HG02623 (cell line): Measurements from ENCODE around the gene PTEN.

Experiments used
- ATAC-seq: cut with Tn5 transposase; IDR thresholded peaks from one replicate; pipeline ENCODE4 v1.9.1; 2021; ENCODE audit warnings: moderate library complexity; ENCODE audit not compliant: unreplicated experiment

Gene PTEN

DNA sequence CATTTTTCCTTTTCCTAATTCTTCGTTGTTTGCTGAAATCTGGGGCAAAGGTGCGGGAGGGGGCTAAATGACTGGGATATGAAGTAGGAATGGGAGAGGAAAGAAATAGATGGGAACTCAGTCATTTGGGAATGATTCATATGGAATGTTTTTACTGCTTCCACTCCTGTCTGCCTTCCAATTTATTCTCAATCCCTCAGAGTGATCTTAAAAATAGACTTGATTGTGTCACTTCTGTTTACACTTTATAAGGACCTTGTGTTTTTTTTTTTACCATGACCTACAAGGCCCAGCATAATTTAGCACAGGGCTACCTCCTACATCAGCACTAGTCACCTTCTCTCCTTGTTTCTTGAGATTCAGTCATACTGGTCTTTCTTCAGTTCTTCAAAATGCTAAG is 97.9 kb downstream of the PTEN start:
- ATAC-seq, result no peak

DNA sequence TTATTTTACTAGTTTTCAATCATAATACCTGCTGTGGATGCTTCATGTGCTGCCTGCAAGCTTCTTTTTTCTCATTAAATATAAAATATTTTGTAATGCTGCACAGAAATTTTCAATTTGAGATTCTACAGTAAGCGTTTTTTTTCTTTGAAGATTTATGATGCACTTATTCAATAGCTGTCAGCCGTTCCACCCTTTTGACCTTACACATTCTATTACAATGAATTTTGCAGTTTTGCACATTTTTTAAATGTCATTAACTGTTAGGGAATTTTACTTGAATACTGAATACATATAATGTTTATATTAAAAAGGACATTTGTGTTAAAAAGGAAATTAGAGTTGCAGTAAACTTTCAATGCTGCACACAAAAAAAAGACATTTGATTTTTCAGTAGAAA is 103.0 kb downstream of the PTEN start:
- no peak for ATAC-seq

DNA sequence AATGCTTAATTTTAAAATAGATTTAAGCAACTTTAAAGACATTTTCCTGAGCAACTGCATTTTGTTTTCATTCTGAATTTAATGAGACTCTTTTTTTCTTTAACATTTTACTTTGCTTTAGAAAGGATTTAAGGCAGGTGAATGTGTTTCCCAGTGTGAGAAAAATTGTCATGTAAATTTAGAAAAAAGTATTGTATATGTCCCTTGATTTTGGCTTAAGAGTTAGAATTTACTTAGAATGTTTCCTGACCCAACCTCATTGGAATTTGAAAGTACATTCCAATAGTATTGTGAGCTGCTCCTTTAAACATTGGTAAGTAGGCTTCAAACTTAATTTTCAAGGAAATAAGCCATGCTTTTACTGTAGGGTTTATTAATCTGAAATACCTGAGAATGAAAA is 110.2 kb downstream of the PTEN start:
- ATAC-seq, result no peak

DNA sequence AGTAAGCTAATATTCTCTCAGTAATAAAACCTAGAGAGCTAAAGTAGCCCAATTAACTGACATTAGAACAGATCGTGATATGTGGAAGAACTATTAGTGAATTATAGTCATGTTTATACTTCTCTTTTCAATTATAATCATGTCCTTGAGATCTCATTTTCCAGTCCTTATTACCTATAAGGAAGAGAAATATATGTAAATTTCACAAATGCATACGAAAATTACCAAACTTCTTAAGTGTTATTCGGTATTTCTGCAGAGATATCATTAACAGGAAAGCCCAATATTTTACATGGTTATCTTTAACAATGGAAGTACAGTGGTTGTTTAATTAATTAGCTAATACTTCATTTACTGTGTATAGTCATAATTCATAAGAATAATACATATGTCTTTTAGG is 110.7 kb downstream of the PTEN start:
- ATAC-seq, result no peak

DNA sequence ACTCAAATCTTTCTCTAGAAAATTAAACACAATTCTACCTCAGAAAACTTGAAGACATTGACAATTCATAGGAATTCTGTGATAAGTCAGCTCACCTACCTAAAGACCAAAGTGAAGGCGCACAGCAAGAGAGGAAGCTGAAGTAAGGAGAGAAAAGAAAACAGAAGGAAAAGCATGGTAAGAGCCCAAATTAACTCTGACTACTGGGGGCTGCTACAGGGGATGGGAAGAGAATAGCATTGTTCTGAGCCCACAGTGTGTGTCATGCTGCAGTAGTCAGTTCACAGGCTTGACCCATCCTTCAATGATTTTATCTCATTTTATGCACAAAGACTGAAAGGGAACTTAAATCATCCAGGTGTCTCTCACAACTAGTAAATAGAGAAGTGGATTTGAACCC is 111.3 kb downstream of the PTEN start:
- ATAC-seq, result no peak

DNA sequence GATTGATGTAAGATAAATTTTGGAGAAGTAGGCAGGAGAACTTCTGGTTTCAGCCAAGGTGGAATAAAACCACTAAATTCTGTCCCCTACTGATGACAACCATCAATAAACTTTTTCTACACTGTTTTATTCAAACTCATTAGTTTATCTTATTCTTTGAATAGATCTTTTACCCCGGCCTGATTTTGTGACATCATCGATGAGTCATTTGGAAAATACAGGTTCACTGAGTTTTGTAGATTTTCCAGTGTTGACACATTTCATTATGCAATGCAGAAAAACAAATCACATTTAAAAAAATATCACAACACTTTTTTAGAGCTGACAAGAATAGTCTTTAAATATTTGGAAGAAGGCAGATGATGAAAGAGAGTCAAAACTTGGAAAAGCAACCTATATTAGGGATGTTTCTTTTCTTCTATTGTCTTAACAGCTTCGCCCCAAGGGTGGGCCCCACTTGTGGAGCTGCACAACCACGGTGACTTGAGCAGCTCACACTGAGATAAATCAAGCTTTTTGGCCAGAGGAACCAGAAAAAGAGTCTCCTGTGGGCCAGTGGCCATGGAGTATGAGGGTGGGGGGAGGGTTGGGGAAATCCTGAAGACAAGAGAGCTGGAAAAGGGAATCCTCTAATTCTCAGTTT is 112.8 kb downstream of the PTEN start:
- no peak for ATAC-seq

DNA sequence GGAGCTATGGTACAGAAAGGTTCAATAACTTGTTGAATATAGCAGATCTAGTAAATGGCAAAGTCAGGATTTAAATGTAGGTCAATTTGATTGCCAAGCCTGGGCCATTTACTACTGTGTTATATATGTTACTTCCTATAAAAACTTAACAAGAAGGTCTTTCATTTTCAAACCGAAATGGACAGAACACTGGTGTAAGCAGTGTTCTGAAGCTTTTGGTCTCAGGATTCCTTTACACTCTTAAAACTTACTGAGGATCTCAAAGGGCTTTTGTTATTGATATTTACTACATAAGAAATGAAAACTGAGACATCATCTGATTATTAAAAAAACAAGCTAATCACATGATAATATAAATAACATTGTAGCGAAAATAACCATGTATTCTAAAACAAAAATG is 114.7 kb downstream of the PTEN start:
- ATAC-seq, result no peak

DNA sequence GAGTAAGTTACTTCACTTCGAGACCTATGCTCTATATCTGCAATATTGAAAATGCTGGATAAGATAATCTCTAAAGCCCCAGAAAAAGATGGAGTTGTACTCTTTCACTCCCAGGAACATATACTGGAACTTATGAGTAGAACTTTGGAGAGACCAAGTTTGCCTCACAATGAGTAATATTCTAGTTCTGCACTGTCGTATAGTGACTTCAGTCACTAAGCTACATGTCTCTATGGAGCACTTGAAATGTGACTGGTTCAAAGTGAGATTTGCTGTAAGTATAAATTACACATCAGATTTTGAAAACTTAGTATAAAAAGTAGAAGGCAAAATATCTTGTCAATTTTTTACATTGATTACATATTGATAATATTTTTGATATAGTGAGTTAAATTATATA is 116.4 kb downstream of the PTEN start:
- no peak for ATAC-seq

DNA sequence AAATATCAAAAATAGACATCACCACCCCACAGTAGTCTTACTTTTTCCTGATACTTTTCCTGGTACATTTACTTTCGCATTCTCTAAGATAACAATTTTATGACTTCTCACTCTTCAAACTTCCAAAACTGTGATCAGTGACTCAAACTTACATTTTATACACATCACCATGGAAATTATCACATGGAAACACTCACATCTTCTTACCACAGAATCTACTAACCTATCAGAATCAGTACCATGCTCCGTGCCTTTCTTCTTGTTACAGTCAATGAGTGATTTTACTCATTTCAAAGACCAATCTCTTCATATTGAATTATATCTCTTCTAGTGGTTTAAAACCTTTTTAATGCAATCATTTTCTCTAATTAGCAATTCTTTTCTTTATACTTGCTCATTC is 120.3 kb downstream of the PTEN start:
- ATAC-seq, result no peak

DNA sequence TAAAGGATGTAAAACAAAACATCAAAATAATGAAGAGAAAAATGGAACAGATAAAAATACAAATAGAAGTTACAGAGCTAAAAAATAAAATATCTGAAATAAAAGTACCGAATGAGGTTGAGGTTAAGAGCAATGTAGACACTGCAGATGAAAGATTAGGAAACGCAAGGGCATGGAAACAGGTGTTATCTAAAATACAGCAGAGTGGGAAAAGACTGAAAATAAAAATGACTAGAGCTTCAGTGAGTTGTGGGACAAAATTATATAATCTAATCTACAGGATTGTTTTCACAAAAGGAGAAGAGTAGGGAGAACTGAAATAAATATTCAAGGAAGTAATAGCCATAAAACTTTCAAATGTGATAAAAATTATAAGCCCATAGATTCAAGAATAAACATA is 123.8 kb downstream of the PTEN start:
- no peak for ATAC-seq

DNA sequence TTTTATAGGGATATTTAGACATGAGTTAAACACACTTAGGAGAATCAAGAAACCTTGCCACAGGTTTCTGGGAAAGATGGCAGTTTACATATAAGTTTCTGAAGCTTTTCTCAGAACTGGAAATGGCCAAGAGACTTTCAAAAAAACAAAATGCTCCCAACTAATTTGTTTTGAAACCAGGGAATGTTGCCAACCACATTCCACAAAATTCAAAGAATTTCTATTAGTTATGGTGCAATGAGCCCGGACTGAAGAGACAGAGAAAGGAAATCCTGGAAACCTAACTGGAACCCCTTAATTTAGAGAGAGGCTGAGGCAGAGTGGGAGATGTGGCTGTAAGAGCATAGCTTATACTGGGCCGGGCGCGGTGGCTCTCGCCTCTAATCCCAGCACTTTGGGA is 128.5 kb downstream of the PTEN start:
- ATAC-seq, result no peak

DNA sequence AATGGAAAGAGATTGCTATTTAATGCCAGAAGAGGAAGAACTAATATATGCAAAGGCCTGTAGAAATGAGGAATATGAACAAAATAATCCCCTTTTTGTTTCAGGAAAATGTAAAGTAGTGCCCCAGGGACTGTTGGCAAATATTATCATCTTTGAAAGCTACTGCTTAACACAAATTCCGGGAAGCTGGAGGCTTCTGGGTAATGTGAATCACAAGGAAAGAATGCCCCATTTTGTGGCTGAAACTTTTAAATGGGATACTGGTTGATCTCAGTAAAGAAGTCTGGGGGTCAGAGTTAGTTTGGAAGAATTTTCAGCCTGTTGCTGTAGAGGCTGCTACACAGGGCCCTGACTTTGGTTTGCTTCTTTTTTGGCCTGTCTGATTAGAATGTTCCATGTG is 141.0 kb downstream of the PTEN start:
- ATAC-seq, result no peak

DNA sequence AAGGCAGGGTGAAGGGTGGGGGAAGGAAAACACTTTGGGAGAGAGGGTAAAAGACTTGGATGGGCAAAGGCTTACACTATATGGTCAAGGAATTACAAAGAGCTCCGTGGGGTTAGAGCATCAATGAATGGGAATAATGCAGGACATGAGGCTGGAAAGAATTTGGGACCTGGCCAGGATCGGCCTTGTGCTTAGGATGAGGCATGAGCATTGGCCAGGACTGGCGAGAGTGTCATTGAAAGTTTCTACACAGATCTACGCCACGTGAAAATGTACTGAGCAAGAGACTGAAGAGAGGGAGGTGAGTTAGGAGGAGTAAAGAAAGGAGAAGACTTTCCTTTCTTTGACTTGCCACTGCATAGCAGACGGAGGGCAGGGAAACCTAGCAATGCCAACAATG is 142.8 kb downstream of the PTEN start:
- no peak for ATAC-seq

DNA sequence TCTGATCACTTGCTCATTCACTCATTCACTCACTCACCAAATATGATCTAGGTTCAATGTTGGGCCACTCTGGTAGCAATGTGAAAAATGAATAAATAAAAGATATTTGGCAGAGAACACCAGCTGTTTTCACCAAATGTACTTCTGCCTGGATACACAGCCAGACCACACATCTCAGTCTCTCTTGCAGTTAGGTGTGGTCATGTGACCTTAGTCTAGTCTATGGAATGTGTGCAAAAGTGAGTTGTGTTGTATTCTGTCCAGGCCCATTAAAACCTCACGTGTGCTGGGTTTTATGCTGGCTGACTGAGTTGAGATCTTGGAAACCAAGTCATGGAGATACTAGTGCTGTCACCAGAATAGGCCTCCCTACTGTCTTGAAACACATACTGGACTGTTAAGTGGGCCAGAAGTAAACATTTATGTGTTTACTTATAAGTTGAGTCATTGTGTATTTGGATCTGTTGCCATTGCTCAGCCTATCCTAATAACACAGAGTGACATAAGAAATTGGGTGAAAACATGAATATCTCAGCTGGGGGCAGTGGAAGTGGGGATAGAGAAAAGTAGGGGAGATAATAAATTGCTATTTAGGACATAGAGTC is 145.5 kb downstream of the PTEN start:
- ATAC-seq, result no peak

DNA sequence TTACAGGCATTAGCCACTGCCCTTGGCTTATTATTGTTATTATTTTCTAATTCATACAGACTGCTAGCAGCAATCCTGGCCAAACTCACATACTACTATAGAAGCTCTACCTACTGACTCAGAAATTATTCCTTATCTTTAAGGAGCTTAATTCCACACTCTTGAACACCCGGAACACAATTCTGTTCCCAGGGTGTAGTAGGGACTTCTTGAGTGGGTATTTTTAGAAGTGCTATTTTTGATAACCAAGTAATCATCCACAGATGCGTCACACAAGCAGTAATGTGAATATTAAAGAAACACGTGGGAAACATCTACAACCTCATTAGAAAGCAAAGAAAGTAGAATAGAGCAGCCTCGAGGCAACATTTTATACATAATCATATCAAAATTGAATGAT is 149.2 kb downstream of the PTEN start:
- no peak for ATAC-seq

DNA sequence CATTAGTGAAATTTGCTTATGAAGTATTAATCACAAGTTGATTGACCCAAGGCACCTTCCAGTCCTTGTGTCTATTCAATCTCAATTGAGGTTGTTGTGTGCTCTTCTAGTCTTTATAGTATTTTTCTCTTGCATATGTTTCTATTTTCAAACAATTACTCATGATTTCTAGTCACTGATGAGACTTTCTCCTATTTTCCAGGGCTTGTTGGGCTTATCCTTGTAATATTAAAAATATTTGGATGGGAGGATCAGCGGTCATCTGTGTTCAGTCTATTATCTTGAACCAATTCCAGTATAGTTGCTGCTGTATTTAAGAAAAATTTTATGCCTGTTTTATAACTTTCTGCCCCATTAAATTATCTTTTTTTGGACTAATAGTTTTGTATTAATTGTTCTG is 154.4 kb downstream of the PTEN start:
- no peak for ATAC-seq

DNA sequence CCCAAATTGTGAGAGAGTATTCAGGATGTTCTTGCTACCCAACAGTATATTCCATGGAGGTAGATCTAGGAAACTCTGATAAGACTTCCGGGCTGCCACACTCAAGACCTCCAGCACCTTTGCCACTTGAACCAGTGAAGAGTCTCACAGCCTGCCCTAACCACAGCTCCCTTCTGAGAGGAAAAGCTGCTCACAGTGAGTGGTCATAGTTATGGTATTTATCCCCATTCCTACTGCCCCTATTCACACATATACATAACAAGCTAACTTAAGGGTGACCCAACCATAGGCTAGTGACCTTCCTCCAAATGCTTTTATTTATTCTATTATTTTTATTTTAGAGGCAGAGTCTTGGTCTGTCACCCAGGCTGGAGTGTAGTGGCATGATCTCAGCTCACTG is 156.3 kb downstream of the PTEN start:
- no peak for ATAC-seq
